ENCODE measurements around the gene PLCG1. TPM values are rescaled to one million over a fixed set of nuclear protein-coding genes. Genes with fewer than 3 reads are reported as not detected.

The PLCG1 gene
- total and polyA plus RNA-seq, 2 of the 8 experiments (the other 6 are each of a cell fraction or from before 2014, with no cell fraction given): 103 to 154 TPM

GRCh38 chr20:41171736-41172295 lies 34.5 kb downstream of the PLCG1 start (continued):
- TF ChIP-seq CHD7 (IDR thresholded peaks at IDR 0.05; ENCODE audit: insufficient replicate concordance, low read length) (no peak), SP4 (IDR thresholded peaks at IDR 0.05; ENCODE audit: low read length) (no peak), MAFK (IDR thresholded peaks at IDR 0.05; ENCODE audit: low read depth, low read length) (no peak), FOSL1 (IDR thresholded peaks at IDR 0.05; ENCODE audit: insufficient read depth, low read depth, low read length) (no peak)
